Central memory CD4-positive, alpha-beta T cell (primary cell): ENCODE measurements around the gene NARF.
"Not testable (repeated sequence)": the region's sequence is repeated elsewhere in the genome, so short reads cannot be mapped to it uniquely, and the experiment has no call there.

Source experiments
- DNase-seq: peaks from one replicate; pipeline ENCODE4 v3.0.0; 2022

NARF gene

GRCh38 chr17:82503728-82504308 is 45.3 kb downstream of the NARF start:
- no peak for DNase-seq

GRCh38 chr17:82505296-82505695 is 46.8 kb downstream of the NARF start:
- DNase-seq: no peak

- not testable (repeated sequence) for DNase-seq
Observed at GRCh38 chr17:82506402-82506801, 47.9 kb downstream of the NARF start.

GRCh38 chr17:82507631-82508175 is 49.2 kb downstream of the NARF start:
- DNase-seq: no peak

- not testable (repeated sequence) for DNase-seq
Observed at GRCh38 chr17:82511642-82512041, 53.1 kb downstream of the NARF start.

- not testable (repeated sequence) for DNase-seq
Observed at GRCh38 chr17:82513864-82514263, 55.3 kb downstream of the NARF start.

GRCh38 chr17:82517230-82517865 is 58.8 kb downstream of the NARF start:
- DNase-seq: no peak

- DNase-seq: peak; percentile 94
Observed at GRCh38 chr17:82518826-82519810, 60.6 kb downstream of the NARF start, which contains the start of gene FOXK2. Gene FOXK2 (plus strand): TSS chr17:82519732. CDS start chr17:82519889, 157 bp downstream.

GRCh38 chr17:82519971-82520903 is 61.7 kb downstream of the NARF start:
- peak; percentile 35 for DNase-seq

GRCh38 chr17:82524540-82524939 is 66.0 kb downstream of the NARF start:
- no peak for DNase-seq

- DNase-seq: no peak
Observed at GRCh38 chr17:82525712-82526111, 67.2 kb downstream of the NARF start.

- DNase-seq: no peak
Observed at GRCh38 chr17:82527898-82528297, 69.4 kb downstream of the NARF start.

- no peak for DNase-seq
Observed at GRCh38 chr17:82528484-82529265, 70.1 kb downstream of the NARF start.

- DNase-seq: no peak
Observed at GRCh38 chr17:82529914-82530300, 71.4 kb downstream of the NARF start.

- DNase-seq: no peak
Observed at GRCh38 chr17:82531431-82531881, 72.9 kb downstream of the NARF start.

- no peak for DNase-seq
Observed at GRCh38 chr17:82534401-82534812, 75.9 kb downstream of the NARF start.

GRCh38 chr17:82536512-82537201 is 78.1 kb downstream of the NARF start:
- no peak for DNase-seq

GRCh38 chr17:82537228-82537627 is 78.7 kb downstream of the NARF start:
- DNase-seq: not testable (repeated sequence)

GRCh38 chr17:82539076-82539475 is 80.5 kb downstream of the NARF start:
- not testable (repeated sequence) for DNase-seq
